ENCODE measurements around the gene TMUB1.

TMUB1 gene

DNA sequence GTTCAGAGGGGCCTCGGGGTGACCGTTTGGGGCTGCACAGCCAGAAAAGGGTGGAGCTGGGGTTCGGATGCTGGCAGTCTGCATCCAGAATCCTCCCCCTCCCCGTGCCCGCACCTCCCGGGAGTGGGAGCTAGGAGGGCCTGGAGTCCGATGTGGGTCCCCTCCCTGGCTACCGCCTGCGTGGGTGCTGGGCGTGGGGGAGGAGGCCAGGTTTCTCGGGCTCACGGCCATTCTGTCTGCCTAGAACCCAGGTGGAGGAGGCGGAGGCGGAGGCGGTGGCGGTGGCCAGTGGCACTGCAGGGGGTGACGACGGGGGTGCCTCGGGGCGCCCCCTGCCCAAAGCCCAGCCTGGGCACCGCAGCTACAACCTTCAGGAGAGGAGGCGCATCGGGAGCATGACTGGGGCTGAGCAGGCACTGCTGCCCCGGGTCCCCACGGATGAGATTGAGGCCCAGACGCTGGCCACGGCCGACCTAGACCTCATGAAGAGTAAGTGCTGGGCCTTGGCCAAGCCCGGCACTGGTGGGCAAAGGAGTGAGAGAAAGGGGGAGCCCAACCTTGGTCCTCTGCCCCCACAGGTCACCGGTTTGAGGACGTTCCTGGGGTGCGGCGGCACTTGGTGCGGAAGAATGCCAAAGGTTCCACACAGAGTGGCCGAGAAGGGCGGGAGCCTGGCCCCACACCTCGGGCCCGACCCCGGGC, 16.9 kb downstream of the TMUB1 start:
- no peak for DNase-seq

DNA sequence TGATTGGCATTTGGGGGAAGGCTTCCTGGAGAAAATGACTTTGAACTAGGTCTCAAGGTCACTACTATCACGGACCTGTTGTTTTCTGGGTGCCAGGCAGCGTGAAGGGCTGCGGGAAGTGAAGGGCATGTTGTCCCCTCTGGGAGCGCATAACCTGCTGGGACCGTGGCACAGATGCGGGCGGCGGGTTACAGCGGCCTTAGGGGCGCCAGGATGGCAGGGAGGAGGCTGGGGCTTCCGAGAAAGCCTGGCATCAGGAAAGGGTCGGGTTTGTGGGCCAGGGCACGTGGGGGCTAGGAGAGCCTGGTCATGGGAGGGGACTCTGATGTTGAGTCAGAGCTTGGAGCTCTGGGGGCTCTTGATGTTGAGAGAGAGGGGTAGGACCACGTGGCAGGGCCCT, 17.8 kb downstream of the TMUB1 start:
- no peak for DNase-seq

DNA sequence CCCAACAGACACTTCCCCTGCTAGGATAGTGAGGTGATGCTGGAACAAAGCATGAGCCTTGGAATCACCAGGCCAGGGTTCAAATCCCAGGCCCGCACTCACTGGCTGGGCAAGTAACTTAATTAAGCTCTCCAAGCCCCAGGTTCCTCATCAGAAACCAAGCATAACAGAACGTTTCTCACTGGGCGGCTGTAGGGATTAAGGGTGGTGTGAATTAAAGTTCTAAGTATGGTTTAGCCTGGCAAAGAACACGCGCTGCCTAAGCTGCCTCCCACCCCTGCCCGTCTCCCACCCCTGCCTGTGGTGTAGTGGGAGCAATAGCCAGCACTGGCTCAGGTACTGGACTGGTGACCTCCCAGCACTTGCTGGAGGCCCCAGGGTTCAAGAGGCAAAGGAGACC, 18.3 kb downstream of the TMUB1 start:
- no peak for DNase-seq

DNA sequence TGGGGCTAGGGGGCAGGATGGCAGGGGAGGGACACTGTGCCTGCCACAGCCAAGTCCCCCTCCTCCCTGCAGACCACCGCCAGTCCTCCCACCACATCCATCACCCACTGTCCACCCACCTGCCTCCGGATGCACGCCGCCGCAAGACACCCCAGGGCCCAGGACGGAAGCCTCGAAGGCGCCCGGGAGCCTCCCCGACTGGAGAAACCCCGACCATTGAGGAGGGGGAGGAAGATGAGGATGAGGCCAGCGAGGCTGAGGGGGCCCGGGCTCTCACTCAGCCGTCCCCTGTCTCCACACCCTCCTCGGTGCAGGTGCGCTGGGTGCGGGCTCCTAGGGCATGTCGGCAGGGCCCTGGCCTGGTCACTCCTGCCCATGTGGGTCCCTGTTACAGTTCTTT, 18.8 kb downstream of the TMUB1 start:
- DNase-seq: no peak

DNA sequence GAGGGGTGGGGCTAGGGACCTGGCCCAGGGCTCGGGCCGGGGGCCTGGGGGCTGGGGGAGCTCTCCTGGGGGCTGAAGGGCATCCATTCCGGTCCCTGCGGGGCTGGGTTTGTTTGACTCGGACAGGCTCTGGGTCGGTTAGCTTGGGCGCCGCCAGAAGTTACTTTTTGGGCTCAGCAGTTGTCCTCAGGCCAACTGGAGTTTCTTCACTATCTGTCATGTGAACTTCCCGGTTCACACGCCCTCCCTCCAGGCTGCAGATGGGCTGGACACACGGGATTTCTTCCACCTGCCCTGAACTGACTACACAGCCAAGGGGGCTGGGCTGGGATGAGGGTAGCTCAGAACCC, 20.1 kb downstream of the TMUB1 start:
- no peak for DNase-seq

DNA sequence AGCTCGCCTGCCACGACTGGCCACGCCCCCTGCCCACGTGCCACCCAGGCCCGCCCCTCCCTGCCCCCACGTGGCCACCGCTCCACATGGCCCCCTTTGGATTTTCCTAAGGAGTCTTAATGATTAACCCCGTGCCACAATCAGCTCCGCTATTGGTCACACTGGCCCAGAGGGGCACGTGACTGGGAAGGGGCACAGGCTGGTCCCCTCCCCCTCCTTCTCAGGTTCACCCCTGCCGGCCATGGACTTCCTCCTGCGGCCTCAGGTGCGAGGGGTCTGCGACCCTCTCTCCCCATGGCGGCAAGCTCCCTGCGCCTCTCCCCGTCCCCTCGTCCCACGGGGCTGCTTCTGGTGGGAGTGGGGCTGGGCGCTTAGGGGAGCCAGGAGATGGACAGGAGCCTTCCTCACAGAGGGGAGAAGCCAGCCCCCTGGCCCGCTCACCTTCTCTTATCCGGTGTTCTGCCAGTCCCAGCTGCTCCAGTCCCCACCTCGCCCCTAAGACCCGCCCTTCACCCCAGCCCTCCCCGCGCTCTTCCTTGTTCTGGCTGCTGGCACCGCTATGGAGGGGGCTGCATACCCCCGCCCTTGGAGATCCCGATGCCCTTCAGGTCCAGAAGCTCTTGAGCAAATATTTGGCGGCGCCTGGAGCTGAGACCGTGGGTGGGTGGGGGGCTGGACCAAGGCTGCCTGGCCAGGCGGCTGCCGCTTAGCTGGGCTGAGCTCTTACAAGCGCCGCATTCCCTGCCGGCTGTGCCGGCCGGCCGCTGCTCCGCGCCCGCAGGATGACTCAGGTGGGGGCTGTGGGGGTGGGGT, 20.7 kb downstream of the TMUB1 start:
- DNase-seq: no peak

DNA sequence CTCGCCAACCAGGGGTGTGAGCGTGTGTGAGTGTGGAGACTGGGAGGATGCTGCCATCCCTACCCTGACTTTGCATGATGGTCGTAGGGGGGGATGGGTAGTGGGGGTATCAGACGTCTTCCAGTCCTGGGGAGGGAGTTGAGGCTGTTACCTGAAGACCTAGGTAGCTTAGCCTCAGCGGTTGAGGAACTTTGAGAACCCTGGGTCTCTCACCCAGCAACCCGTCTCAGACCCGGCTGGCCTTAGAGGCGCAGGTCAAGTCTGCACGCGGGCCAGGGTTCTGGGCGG, 21.2 kb downstream of the TMUB1 start:
- no peak for DNase-seq

DNA sequence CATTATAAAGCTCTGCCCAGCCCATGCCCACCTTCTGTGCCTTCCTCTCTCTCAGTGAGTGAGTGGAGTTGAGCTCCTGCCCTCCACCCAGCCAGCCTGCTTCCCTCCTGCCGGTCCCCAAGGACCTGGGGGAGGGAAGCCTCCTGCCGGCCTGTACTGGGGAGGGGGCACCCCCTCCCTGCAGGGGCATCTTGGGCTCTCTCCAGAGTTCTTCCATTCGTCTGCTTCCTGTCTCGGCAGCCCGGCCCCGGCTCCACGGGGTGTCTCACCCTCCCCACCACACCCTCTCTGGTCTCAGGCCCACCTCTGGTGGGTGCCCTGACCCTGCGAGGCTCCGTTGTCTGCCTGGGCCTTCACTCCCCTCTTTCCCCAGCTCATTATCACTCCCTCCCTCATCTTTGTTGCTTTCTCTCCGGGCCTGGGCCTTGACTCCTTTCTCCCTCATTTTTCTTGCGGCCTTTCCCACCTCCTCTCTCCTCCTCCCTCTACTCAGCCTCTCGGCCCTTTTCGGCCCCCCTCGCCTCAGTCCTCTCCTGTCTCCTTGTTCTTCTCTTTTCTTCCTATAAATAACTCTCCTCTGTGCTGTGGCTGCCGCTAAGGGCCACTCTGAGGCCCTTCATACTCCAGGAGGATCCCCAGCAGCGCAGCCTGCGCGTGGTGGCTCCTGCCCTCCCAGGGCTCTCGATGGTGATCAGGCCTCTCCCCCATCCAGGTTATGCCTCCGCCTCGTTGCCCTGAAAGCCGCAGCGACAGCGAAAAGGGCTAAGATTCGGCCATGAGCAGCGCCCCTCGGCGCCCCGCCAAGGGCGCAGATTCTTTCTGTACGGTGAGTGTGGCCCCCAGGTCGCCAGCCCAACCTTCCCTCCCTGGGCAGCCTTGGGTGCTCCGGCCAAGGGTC, 21.8 kb downstream of the TMUB1 start:
- DNase-seq: no peak

DNA sequence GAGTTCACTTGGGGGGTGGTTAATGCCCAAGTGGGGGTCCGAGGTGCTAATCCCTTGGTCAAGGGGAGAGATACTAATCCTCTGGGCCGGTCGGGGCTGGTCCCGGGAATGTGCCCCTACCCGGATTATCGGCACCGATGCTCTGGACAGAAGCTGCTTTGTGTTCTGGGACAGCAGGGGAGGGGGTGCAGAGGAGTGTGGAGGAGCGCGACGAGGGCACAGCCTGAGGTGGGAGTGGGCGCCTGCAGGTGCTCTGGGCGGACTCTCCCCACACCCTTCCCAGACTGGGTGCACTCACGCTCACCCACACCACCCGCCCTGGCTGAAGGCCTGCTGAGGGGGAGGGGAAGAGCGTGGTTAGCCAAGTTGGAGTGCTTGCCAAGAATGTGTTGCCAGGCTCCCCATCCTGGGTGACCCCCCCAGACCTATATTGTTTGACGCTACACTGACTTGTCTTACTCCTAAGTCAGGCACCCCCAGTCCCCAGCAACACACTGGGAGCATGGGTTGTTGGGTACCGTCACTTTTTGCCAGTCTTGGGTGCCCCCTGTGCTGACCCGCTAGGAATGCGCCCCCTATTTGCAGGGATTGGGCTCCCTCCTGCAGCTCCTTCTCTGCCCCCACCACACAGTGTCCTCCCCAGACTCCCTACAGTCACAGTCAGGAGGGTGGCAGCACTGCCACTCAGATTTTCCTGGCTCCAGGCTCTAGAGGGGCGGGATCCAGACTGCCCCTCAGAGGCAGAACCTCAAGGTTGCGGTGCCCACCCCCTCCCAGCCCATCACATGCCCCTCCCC, 22.7 kb downstream of the TMUB1 start:
- DNase-seq: no peak

DNA sequence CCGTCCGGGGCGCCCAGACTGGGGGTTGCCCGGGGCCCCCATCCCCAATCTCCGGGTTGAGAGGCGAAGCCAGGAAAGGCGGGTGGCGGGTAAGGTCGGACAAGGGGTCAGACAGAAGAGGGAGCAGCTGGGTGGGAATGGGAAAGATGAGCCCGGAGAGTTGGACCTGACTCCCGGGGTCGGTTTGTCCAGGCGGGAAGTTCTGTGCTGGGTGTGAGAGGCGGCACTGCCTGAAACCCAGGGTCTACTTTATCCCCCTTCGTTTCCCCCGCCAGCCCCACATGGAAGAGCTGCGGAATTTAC, 23.2 kb downstream of the TMUB1 start:
- no peak for DNase-seq

DNA sequence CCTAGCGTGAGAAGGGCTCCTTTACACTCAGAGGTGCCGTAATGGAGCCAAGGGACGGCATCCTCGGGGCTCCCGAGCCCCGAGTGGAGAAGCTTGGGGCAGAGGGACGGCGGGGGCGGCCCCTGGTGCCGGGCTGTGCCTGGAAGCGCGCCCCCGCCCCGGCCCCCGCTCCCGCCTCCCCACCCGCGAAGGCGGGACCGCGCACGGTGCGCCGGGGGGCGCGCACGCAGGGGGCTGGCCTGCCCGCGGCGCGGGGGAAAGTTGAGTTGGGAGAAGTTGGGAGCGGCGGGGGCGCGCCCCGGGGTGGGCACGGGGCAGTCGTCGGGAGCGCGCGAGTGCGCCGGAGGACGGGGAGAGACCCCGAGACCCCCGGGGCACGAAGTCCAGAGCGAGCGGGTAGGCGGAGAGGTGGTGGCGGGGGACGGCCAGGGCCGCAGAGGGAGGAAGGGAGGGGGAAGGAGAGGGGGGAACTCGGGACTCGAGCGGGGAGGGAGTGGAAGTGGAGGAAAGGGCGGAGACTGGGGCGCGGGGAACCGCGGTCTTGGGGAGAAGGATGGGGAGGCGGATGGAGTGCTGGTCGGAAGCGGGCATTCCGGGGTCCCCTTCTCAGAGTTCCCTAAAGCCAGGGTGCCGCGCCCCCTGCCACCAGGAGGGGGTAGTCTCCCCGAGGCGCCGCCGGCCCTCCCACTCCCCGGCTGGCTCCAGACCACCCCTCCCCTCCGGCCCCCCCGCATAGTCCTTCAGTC, 23.8 kb downstream of the TMUB1 start, which contains the start of gene SLC4A2:
Gene SLC4A2, plus strand, starts transcription at position 223 of the 746 bp plus-strand sequence. CDS start 2,399 bp downstream, outside the sequence.
- peak; percentile 40 for DNase-seq

DNA sequence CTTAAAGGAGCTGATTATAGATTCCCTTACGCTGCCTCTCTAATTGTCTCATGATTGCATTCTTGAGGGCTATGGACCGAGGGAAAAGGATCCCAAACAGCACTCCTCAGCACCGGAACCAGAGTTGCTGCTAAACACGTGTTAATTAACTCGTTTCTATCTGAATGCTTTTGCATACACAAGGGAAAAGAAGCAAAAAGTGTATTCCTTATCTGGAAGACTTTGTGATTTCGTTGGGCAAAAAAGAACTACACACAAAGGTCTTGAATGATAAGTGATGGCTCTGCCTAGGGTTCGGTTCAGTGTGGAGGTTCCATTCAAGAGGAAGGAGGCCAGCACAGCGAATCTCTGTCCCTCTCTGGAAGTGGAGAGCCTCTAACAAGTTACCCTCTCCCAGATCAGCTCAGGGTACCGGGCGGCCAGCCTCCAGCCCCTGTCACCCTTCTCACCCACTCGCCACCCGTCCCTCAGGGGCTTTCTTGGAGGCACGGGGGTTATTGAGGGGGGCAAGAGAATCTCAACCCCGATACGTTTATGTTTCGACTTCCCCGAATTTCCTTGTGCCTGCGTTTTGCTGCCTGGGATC, 24.4 kb downstream of the TMUB1 start:
- no peak for DNase-seq

DNA sequence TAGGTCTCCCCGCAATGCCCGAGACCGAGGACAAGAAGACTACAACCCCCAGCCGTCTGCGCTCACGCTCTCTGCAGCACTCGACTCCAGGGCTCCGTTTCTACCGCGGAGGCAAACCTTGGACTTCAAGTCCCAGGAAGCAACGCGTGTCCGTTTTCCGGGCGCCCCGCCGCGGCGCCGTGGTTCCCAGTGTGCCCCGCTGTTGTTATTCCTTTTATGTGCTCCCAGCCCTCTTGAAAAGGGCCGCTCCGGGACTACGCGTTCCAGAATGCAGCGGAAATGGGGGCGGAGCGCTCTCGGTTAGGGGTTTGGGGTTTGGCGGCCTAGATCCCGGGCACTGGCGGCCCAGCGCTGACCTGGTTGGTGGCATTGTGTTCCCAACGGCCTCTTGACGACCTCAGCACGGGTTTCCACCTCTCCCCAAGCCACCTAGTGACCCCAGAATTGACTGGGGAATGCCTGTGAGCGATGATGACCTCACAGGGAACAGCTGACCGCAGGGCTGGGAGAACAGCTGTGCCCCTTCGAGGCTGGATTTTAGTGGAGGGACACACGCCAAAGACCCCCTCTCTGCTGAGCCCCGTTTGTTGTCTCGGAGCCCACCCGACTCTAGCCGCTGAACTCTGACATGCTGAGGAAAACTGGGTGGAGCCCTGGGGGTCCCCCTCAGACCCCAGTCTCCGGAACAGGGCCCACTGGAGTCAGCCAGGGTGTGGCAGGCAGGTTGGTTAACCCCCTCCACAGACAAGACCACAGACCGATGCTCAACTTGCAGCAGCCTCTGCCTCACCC, 25.1 kb downstream of the TMUB1 start:
- DNase-seq: peak; percentile 99

DNA sequence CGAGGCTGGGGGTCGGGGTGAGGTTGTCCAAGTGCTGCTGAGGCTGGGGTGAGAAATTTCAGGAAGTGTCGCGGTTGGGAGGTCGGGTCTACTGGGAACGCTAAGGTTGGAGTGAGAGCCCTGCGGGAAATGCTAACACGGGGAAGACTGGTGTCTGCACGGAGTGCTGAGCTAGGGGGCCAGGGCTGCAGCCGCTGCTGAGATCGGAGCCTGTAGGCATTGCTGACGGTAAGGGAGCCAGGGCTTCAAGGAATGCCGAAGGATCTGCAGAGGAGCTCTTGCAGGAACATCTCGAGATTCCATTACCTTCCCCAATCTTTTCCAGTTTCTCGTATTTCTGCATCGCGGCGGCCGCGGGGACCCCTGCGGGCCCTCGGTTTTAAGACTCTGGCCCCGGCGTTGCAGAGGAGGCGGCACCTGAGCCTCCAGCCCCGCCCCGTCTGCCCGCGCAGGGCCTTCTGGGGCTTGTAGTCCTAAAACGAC, 25.7 kb downstream of the TMUB1 start, which contains the start of gene CDK5:
Gene CDK5, minus strand, starts transcription at position 392 of the 483 bp plus-strand sequence. Its CDS starts 49 bp downstream, at position 343.
- DNase-seq: no peak

DNA sequence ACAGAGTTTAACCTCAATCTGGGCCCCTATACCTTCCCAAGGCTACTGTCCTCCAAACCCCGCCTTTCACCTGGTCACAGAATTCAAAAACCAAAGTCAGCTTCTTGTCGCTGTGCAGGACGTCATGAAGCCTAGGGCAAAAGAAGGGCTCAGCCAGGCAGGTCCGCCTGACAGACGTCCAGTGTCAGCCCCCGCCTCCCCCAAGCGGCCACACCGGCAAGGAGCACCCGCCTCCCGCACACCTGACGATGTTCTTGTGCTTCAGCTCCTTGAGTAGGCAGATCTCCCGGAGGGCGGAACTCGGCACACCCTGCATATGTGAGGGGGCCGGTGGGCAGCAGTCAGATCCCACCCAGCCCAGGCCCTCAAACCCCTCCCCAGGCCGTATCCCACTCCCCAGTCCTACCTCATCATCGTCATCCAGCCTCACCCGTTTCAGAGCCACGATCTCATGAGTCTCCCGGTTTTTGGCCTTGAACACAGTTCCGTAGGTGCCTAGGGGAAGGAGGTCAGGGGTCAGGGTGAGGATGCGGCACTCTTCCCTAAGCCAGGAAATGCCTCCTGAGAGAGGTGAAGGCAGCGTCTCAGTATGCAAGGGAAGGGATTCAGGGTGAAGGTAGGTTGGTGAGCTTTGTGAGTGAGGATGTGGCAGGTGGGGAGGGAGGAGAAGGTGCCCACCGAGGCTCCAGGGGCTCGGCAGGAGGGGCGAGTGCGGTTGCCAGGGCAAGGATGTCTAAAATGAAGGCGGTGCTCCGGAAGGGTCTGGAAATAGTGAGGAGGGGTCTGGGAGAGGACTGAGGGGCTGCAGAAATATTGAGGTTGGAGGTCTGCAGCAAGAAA, 26.4 kb downstream of the TMUB1 start:
- no peak for DNase-seq

DNA sequence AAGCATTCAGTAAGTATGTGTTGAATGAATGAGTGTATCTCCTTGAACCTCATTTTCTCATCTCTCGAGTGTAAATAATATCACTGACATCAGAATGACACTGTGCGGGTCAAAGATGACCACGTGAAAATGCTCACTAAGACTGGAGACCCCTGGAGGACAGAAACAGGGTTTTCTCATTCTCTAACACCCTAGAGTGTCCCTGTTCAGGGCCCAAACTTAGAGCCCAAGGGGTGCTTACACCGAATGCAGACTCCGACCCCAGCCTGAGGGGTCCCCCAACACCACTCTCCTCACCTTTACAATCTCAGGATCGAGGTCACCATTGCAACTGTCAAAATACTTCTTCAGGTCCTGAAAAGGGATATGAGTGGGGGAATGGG, 27.0 kb downstream of the TMUB1 start:
- DNase-seq: no peak

DNA sequence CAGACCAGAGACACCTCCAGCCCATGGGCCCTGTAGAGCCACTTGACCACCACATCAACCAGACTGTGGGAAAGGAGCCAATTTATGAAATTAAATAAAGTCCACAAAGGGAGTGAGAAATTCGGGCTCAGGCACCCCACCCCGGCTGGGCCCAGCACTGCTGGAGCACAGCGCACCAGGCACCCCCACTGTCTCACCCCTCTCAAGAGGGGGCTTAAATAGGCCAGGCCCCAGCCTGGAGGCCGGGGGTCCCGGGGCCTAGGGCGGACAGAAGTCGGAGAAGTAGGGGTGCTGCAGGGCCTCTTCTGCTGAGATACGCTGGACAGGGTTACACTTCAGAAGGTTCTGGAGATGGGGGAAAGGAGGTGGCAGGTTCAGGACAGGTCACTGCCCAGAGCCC, 29.5 kb downstream of the TMUB1 start:
- no peak for DNase-seq

DNA sequence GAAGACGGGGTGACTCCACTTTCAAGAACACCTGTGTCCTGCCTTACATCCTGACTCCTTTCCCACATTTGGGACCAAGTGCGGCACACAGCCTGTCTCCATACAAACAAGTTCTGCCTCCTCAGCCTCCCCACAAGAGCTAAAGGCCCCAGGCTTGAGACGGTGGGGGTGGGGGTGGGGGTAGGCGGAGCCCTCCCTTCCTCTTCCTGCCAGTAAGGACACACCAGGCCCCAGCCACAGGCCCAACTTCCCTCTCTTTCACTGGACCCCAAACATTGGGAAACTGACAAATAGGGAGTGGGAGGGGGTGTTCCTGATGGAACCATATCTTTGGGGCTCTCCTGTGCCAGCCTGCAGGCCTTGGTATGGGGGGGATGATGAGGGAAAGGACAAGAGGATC, 30.2 kb downstream of the TMUB1 start:
- DNase-seq: no peak

DNA sequence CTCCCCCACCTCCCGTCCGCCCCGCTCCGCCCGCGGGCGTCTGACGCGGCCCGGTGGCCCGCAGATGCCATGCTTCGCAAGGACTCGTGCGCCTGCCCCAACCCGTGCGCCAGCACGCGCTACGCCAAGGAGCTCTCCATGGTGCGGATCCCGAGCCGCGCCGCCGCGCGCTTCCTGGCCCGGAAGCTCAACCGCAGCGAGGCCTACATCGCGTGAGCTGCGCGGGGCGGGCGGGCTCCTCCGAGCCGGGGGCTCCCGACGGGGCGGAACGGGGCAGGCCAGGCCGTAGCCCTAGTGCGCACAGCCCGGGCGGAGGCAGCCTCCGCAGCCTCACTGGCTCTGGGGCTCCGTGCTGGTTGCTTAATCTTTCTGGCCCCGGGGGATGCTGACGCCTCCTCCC, 32.2 kb downstream of the TMUB1 start:
- no peak for DNase-seq

DNA sequence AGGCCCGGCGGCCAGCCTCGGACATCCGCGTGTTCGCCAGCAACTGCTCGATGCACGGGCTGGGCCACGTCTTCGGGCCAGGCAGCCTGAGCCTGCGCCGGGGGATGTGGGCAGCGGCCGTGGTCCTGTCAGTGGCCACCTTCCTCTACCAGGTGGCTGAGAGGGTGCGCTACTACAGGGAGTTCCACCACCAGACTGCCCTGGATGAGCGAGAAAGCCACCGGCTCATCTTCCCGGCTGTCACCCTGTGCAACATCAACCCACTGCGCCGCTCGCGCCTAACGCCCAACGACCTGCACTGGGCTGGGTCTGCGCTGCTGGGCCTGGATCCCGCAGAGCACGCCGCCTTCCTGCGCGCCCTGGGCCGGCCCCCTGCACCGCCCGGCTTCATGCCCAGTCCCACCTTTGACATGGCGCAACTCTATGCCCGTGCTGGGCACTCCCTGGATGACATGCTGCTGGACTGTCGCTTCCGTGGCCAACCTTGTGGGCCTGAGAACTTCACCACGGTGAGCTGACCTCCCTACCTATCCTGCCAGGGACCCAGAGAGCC, 34.3 kb downstream of the TMUB1 start:
- DNase-seq: no peak
